HepG2 (cell line): ENCODE data around the gene MYO1B. TPM values are rescaled to one million over a fixed set of nuclear protein-coding genes. Genes with fewer than 3 reads are reported as not detected.
A peak's percentile ranks its signal among the peaks of the same experiment; 100 is the strongest.

ENCODE experiments used
- ATAC-seq: fragments of 200-7000 bp; cut with Tn5 transposase; 3 replicates; pipeline ENCODE4 v1.9.1; 2020; ENCODE audit warnings: mild to moderate bottlenecking, moderate library complexity
- BruUV-seq: library from RNA; stranded (reverse); fragments of 400-500 nt; replicated peaks from 2 replicates; lab custom pipeline; 2021; lab: Mats Ljungman, UMichigan
- CTCF ChIA-PET: fragments of 300-600 bp; formaldehyde crosslinking; extraction: SDS; loops from one replicate; lab custom pipeline; 2021; ENCODE audit warnings: low total read pairs, inconsistent platforms, low intra/inter-chr PET ratio; lab: Yijun Ruan, JAX
- POLR2A ChIA-PET: fragments of 350-600 bp; sonication (Branson Sonifier 250); formaldehyde crosslinking; loops from one replicate; lab custom pipeline; 2020; ENCODE audit warnings: antibody characterized with exemption, inconsistent platforms; lab: Yijun Ruan, JAX
- DNase-seq: peaks from one replicate; pipeline ENCODE4 v3.0.0-alpha.2; 2015; ENCODE audit warnings: low spot score
- FAIRE-seq: peaks from 3 replicates; lab custom pipeline; 2011; peaks lifted over from hg19 to GRCh38; lab: Jason Lieb, UNC
- H2AFZ ChIP-seq: one replicate; pipeline ENCODE4 v1.6.1; 2011; ENCODE audit warnings: low read length, inconsistent platforms
- H3K27ac ChIP-seq: fragments of 300-600 bp; 3 replicates; pipeline ENCODE4 v1.8.0; 2011; ENCODE audit warnings: mixed run types, mild to moderate bottlenecking, mixed read lengths, low read length, inconsistent platforms; ENCODE audit not compliant: insufficient read depth; ENCODE audit errors: extremely low read length
- H3K27me3 ChIP-seq, 2 experiments: fragments of 200-600 bp in 1 of 2; 2 replicates in 1 of 2; 3 replicates in 1 of 2; pipeline versions ENCODE4 v1.6.0 to v1.8.0; 2011; ENCODE audit warnings: low read length in 2 of 2, mild to moderate bottlenecking in 2 of 2, moderate library complexity in 2 of 2, inconsistent platforms in 1 of 2; ENCODE audit not compliant: insufficient read depth in 2 of 2, control insufficient read depth in 1 of 2
- H3K36me3 ChIP-seq, 2 experiments: fragments of 200-600 bp in 1 of 2; replicated peaks in 1 of 2; 2 replicates in 1 of 2; 3 replicates in 1 of 2; pipeline versions ENCODE4 v1.5.1 to v1.8.0; 2011; ENCODE audit warnings: low read length in 2 of 2, inconsistent platforms in 1 of 2; ENCODE audit not compliant: insufficient read depth in 2 of 2, control insufficient read depth in 1 of 2
- H3K4me1 ChIP-seq: 2 replicates; pipeline ENCODE4 v1.5.1; 2012; ENCODE audit warnings: low read length, inconsistent platforms; ENCODE audit not compliant: insufficient read depth
- H3K4me2 ChIP-seq: 2 replicates; pipeline ENCODE4 v1.6.0; 2011; ENCODE audit warnings: low read depth, low read length, inconsistent platforms
- H3K4me3 ChIP-seq, 3 experiments: fragments of 200-600 bp in 1 of 3; sonication (generic), shearing (Covaris generic) in 1 of 3; replicated peaks in 1 of 3; 2 replicates each; pipeline ENCODE4 v1.5.1; 2011 to 2016; ENCODE audit warnings: low read length in 3 of 3, inconsistent platforms in 2 of 3, low read depth in 2 of 3, mild to moderate bottlenecking in 2 of 3, control low read depth in 1 of 3, mixed read lengths in 1 of 3; ENCODE audit not compliant: insufficient read depth in 1 of 3
- H3K79me2 ChIP-seq: one replicate; pipeline ENCODE4 v1.6.1; 2011; ENCODE audit warnings: low read length, inconsistent platforms; ENCODE audit not compliant: insufficient read depth
- H3K9ac ChIP-seq: 2 replicates; pipeline ENCODE4 v1.6.0; 2011; ENCODE audit warnings: mild to moderate bottlenecking, low read depth, low read length, inconsistent platforms; ENCODE audit not compliant: insufficient read depth
- H3K9me3 ChIP-seq: 2 replicates; pipeline ENCODE4 v1.5.1; 2012; ENCODE audit warnings: mild to moderate bottlenecking, low read length
- H4K20me1 ChIP-seq: 2 replicates; pipeline ENCODE4 v1.6.0; 2011; ENCODE audit warnings: inconsistent platforms, mild to moderate bottlenecking, low read length, moderate library complexity; ENCODE audit not compliant: insufficient read depth
- CEBPB ChIP-seq: IDR thresholded peaks from 2 replicates; pipeline ENCODE4 v1.6.1; 2011; ENCODE audit warnings: low read depth, low read length, improper control_type of control experiment, borderline replicate concordance
- DPF2 ChIP-seq: sonication (generic); formaldehyde crosslinking; IDR thresholded peaks from 2 replicates; pipeline ENCODE4 v1.4.0; 2020; ENCODE audit warnings: mild to moderate bottlenecking, low read depth, missing genetic modification reagents, borderline replicate concordance
- PHF8 ChIP-seq: sonication (generic); formaldehyde crosslinking; IDR thresholded peaks from 2 replicates; pipeline ENCODE4 v1.5.0; 2020; ENCODE audit warnings: missing genetic modification reagents
- SNAI1 ChIP-seq: sonication (generic); formaldehyde crosslinking; IDR thresholded peaks from 2 replicates; pipeline ENCODE4 v1.5.0; 2020; ENCODE audit warnings: mild to moderate bottlenecking, missing genetic modification reagents, borderline replicate concordance
- ZNF441 ChIP-seq: sonication (generic); formaldehyde crosslinking; IDR thresholded peaks from 2 replicates; pipeline ENCODE4 v1.7.0; 2021; ENCODE audit warnings: missing genetic modification reagents, borderline replicate concordance
- ZNF614 ChIP-seq: IDR thresholded peaks from 2 replicates; pipeline ENCODE4 v1.6.1; 2018; ENCODE audit warnings: missing biosample characterization, missing genetic modification reagents, inconsistent platforms, borderline replicate concordance
- WGBS: methylation state at CpG from one replicate; pipeline ENCODE4 v1.1.6; 2017; ENCODE audit warnings: low lambda C conversion rate; 5-methylcytosine and 5-hydroxymethylcytosine counted together
- in situ Hi-C: cut with HindIII; loops from 2 replicates; pipeline ENCODE4 v1.10.0; 2017; ENCODE audit warnings: low pct_unique_long_range_greater_than_20kb; ENCODE audit not compliant: extremely low pct_ligation_motif_present
- intact Hi-C: fragments of 100-400 bp; cut with micrococcal nuclease; formaldehyde crosslinking; loops from one replicate; pipeline ENCODE4 v1.10.0; 2022; ENCODE audit not compliant: unreplicated experiment
- polyA plus RNA-seq, 8 experiments: library from polyadenylated mRNA; depleted of rRNA in 3 of 8; stranded (reverse) in 7 of 8; unstranded in 1 of 8; fragments of >200 nt; fragmentation: Illumina TruSeq in 4 of 8; extraction: Trizol in 4 of 8; gene quantifications; 2 replicates each; pipeline versions ENCODE4 v1.2.1 to v1.2.3, GENCODE V29; 2011 to 2016; ENCODE audit warnings: low read depth in 4 of 8, missing spikeins in 1 of 8, mixed read lengths in 1 of 8; ENCODE audit not compliant: insufficient read depth in 1 of 8
- total RNA-seq, 5 experiments: library from RNA; depleted of rRNA; stranded (reverse); fragments of >200 nt; fragmentation: Illumina TruSeq; extraction: Trizol; gene quantifications; 2 replicates each; pipeline ENCODE4 v1.2.3, GENCODE V29; 2016; ENCODE audit warnings: low read depth in 1 of 5

Gene MYO1B
- total and polyA plus RNA-seq, 2 of the 13 experiments (the other 11 are each of a cell fraction or from before 2014, with no cell fraction given) = 36.9 to 89.8 TPM

- intact Hi-C loops (no loop called here), in situ Hi-C loops (no loop called here)
- Histone ChIP-seq H3K4me1 (peaks cover under 1% of the 10 kb centered on the region; the same call in 1 of the 2 replicates), H3K4me3 (no peak overlapping the region), H3K36me3 (no peaks in the 10 kb centered on the region), H3K9ac (no peak overlapping the region), H3K4me2 (no peak overlapping the region), H2AFZ (no peak overlapping the region), H3K27ac (no peak overlapping the region), H3K79me2 (no peaks in the 10 kb centered on the region), H3K9me3 (no peaks in the 10 kb centered on the region), H4K20me1 (no peaks in the 10 kb centered on the region), H3K27me3 (peaks cover 0 to 4% of the 10 kb centered on the region in 2 experiments; a peak in 1 of 5 replicates)
- POLR2A ChIA-PET = no interaction called here
- peak; percentile 66; the same call in 1 of the 2 replicates for TF ChIP-seq CEBPB
- TF ChIP-seq SNAI1 (CRISPR knock-in tag) = no peak
- no peak for TF ChIP-seq ZNF441 (CRISPR knock-in tag)
- DNase-seq (no peak), ATAC-seq (no peak), FAIRE-seq (no peak)
- CTCF ChIA-PET = no interaction called here
- WGBS = 2% methylated on average over 2 of the region's 2 CpGs
- BruUV-seq = no TSS peak
Measured at GRCh38 chr2:191446910-191447309, 201.7 kb downstream of the MYO1B start.

GRCh38 chr2:191451116-191451515 is 205.9 kb downstream of the MYO1B start:
- H2AFZ ChIP-seq = no peak overlapping the region
- no peak overlapping the region for H3K9ac ChIP-seq
- ChIA-PET CTCF (no interaction called here), POLR2A (no interaction called here)
- BruUV-seq = no TSS peak
- FAIRE-seq = no peak
- ATAC-seq = no peak
- no peaks in the 10 kb centered on the region for H3K4me1 ChIP-seq
- TF ChIP-seq ZNF614 = no peak
- TF ChIP-seq DPF2 = no peak
- no peak for TF ChIP-seq PHF8 (CRISPR knock-in tag)
- no peaks in the 10 kb centered on the region for H3K79me2 ChIP-seq
- no peak overlapping the region for H3K4me3 ChIP-seq
- in situ Hi-C loops = no loop called here
- DNase-seq = no peak
- no peak overlapping the region for H3K27ac ChIP-seq
- no peaks in the 10 kb centered on the region for H3K27me3 ChIP-seq
- H3K4me2 ChIP-seq = no peak overlapping the region
- no peaks in the 10 kb centered on the region for H4K20me1 ChIP-seq
- WGBS = 24% methylated on average over 5 of the region's 5 CpGs
- no peaks in the 10 kb centered on the region for H3K36me3 ChIP-seq
- intact Hi-C loops = no loop called here
- no peaks in the 10 kb centered on the region for H3K9me3 ChIP-seq
